Tibial nerve (tissue), 4 donors: Measurements from ENCODE around the gene THSD4. TPM values are rescaled to one million over a fixed set of nuclear protein-coding genes. Genes with fewer than 3 reads are reported as not detected.

Source experiments
- DNase-seq, 2 donors: peaks; one replicate each; pipeline ENCODE4 v3.0.0-alpha.2; 2019; ENCODE audit warnings: low spot score in 2 of 2
- H3K27ac ChIP-seq, 4 donors: fragments of 200-600 bp; sonication (generic) in 3 of 4; one replicate each; pipeline ENCODE4 v1.5.1; 2017 to 2019; ENCODE audit warnings: mild to moderate bottlenecking in 1 of 4
- H3K27me3 ChIP-seq, 2 donors: fragments of 200-600 bp; sonication (generic) in 1 of 2; one replicate each; pipeline versions ENCODE4 v1.5.1 to v1.6.0; 2017 to 2019
- H3K36me3 ChIP-seq, 3 donors: fragments of 200-600 bp; sonication (generic); one replicate each; pipeline ENCODE4 v1.5.1; 2018 to 2019
- H3K4me1 ChIP-seq, 4 donors: fragments of 200-600 bp; sonication (generic) in 3 of 4; one replicate each; pipeline ENCODE4 v1.5.1; 2017 to 2019
- H3K4me3 ChIP-seq, 4 donors: fragments of 200-600 bp; sonication (generic) in 3 of 4; one replicate each; pipeline ENCODE4 v1.5.1; 2017 to 2019; ENCODE audit warnings: mild to moderate bottlenecking in 1 of 4, moderate library complexity in 1 of 4
- H3K9me3 ChIP-seq, 4 donors: fragments of 200-600 bp; sonication (generic) in 3 of 4; one replicate each; pipeline ENCODE4 v1.5.1; 2017 to 2019
- CTCF ChIP-seq, 5 experiments: fragments of 200-600 bp in 3 of 5; fragments of 450-650 bp in 2 of 5; sonication (generic) in 3 of 5; IDR thresholded peaks; one replicate each; pipeline ENCODE4 v1.5.1; 2016 to 2019; ENCODE audit warnings: antibody characterized with exemption in 5 of 5, mild to moderate bottlenecking in 3 of 5, moderate library complexity in 2 of 5
- EP300 ChIP-seq, 2 donors: sonication (generic); formaldehyde crosslinking; IDR thresholded peaks; one replicate each; pipeline ENCODE4 v1.6.1; 2017; ENCODE audit warnings: antibody characterized with exemption in 2 of 2, mild to moderate bottlenecking in 1 of 2
- POLR2A ChIP-seq, 2 donors: fragments of 450-650 bp; IDR thresholded peaks; one replicate each; pipeline ENCODE4 v1.6.1; 2017; ENCODE audit warnings: antibody characterized with exemption in 2 of 2, mild to moderate bottlenecking in 2 of 2, moderate library complexity in 2 of 2
- WGBS, 2 donors: methylation state at CpG; one replicate each; pipeline ENCODE4 v1.1.5; 2018; 5-methylcytosine and 5-hydroxymethylcytosine counted together
- total RNA-seq, 4 donors: library from RNA; depleted of rRNA; stranded (reverse); fragments of >200 nt; gene quantifications; one replicate each; pipeline ENCODE4 v1.1.0, GENCODE V29; 2016

Gene THSD4
- total RNA-seq, 4 donors from 2014 or later = 9.6 to 25.1 (median 21.2) TPM

- no peak for DNase-seq
- Histone ChIP-seq H3K4me3 (no peak overlapping the region), H3K36me3 (no peaks in the 10 kb centered on the region), H3K9me3 (no peaks in the 10 kb centered on the region), H3K27me3 (no peaks in the 10 kb centered on the region), H3K27ac (no peak overlapping the region), H3K4me1 (no peaks in the 10 kb centered on the region)
- TF ChIP-seq EP300 (IDR thresholded peaks at IDR 0.05) = no peak
- no peak for TF ChIP-seq POLR2A (IDR thresholded peaks at IDR 0.05)
- no peak for TF ChIP-seq CTCF (IDR thresholded peaks at IDR 0.05)
- WGBS, 2 donors = 74 to 76% methylated on average over 11 of the region's 11 CpGs
These were observed 122.4 kb downstream of the THSD4 start for GRCh38 chr15:71237456-71238188.

- no peaks in the 10 kb centered on the region for H3K27me3 ChIP-seq
- 85 to 89% methylated on average over 1 of the region's 1 CpG for WGBS, 2 donors
These were observed 123.7 kb downstream of the THSD4 start for GRCh38 chr15:71238926-71239325.

GRCh38 chr15:71239592-71240364 lies 124.5 kb downstream of the THSD4 start:
- H3K27ac ChIP-seq = no peak overlapping the region
- no peak overlapping the region for H3K4me3 ChIP-seq
- no peaks in the 10 kb centered on the region for H3K27me3 ChIP-seq
- WGBS, 2 donors = 64 to 80% methylated on average over 10 of the region's 10 CpGs
- DNase-seq = no peak
- no peaks in the 10 kb centered on the region for H3K9me3 ChIP-seq
- H3K4me1 ChIP-seq = no peaks in the 10 kb centered on the region
- TF ChIP-seq EP300 (IDR thresholded peaks at IDR 0.05) (no peak), CTCF (IDR thresholded peaks at IDR 0.05) (no peak), POLR2A (IDR thresholded peaks at IDR 0.05) (no peak)
- H3K36me3 ChIP-seq = no peaks in the 10 kb centered on the region

More at GRCh38 chr15:71238926-71239325, 123.7 kb downstream of the THSD4 start:
- DNase-seq = no peak
- Histone ChIP-seq H3K4me3 (no peak overlapping the region), H3K27ac (no peak overlapping the region), H3K4me1 (no peaks in the 10 kb centered on the region), H3K9me3 (no peaks in the 10 kb centered on the region), H3K36me3 (no peaks in the 10 kb centered on the region)
- TF ChIP-seq POLR2A (IDR thresholded peaks at IDR 0.05) = no peak
- no peak for TF ChIP-seq EP300 (IDR thresholded peaks at IDR 0.05)
- no peak for TF ChIP-seq CTCF (IDR thresholded peaks at IDR 0.05)

- Histone ChIP-seq H3K4me1 (no peaks in the 10 kb centered on the region), H3K27ac (no peak overlapping the region), H3K9me3 (no peaks in the 10 kb centered on the region), H3K36me3 (no peaks in the 10 kb centered on the region), H3K4me3 (no peak overlapping the region), H3K27me3 (no peaks in the 10 kb centered on the region)
- 94 to 96% methylated on average over 6 of the region's 6 CpGs for WGBS, 2 donors
- no peak for DNase-seq
- TF ChIP-seq CTCF (IDR thresholded peaks at IDR 0.05) (no peak), POLR2A (IDR thresholded peaks at IDR 0.05) (no peak), EP300 (IDR thresholded peaks at IDR 0.05) (no peak)
These were observed 127.0 kb downstream of the THSD4 start for GRCh38 chr15:71242292-71242691.

GRCh38 chr15:71244250-71244649 lies 129.0 kb downstream of the THSD4 start:
- WGBS, 2 donors = 92 to 97% methylated on average over 2 of the region's 2 CpGs
- no peak for TF ChIP-seq POLR2A (IDR thresholded peaks at IDR 0.05)
- no peak for TF ChIP-seq CTCF (IDR thresholded peaks at IDR 0.05)
- Histone ChIP-seq H3K4me3 (no peak overlapping the region), H3K27ac (no peak overlapping the region), H3K36me3 (no peaks in the 10 kb centered on the region), H3K27me3 (no peaks in the 10 kb centered on the region), H3K9me3 (no peaks in the 10 kb centered on the region), H3K4me1 (no peaks in the 10 kb centered on the region)
- DNase-seq = no peak
